GM23338 (cell line): ENCODE results near the gene AIMP2. TPM values are rescaled to one million over a fixed set of nuclear protein-coding genes. Genes with fewer than 3 reads are reported as not detected.

Experiments
- ATAC-seq: fragments of 200-7000 bp; cut with Tn5 transposase; 3 replicates; pipeline ENCODE4 v1.9.1; 2020
- DNase-seq: peaks from one replicate; pipeline ENCODE4 v3.0.0-alpha.2; 2015; ENCODE audit warnings: low spot score
- H2AFZ ChIP-seq: fragments of 200-600 bp; sonication (generic); 2 replicates; pipeline ENCODE4 v1.8.0; 2016; ENCODE audit warnings: antibody characterized with exemption, mild to moderate bottlenecking, moderate library complexity
- H3F3A ChIP-seq: fragments of 200-600 bp; sonication (generic); replicated peaks from 2 replicates; pipeline ENCODE4 v1.8.0; 2017; ENCODE audit warnings: antibody characterized with exemption, mixed run types, low read depth
- H3K27ac ChIP-seq: fragments of 200-600 bp; sonication (generic); 2 replicates; pipeline ENCODE4 v1.6.1; 2016; ENCODE audit warnings: low read depth
- H3K27me3 ChIP-seq: fragments of 200-600 bp; sonication (generic); 2 replicates; pipeline ENCODE4 v1.8.0; 2016; ENCODE audit warnings: mild to moderate bottlenecking, mixed run types, moderate library complexity; ENCODE audit not compliant: insufficient read depth
- H3K36me3 ChIP-seq: fragments of 200-600 bp; sonication (generic); 2 replicates; pipeline ENCODE4 v1.8.0; 2016; ENCODE audit warnings: mild to moderate bottlenecking; ENCODE audit not compliant: insufficient read depth
- H3K4me1 ChIP-seq: fragments of 200-600 bp; sonication (generic); 2 replicates; pipeline ENCODE4 v1.8.0; 2016; ENCODE audit warnings: mild to moderate bottlenecking, moderate library complexity; ENCODE audit not compliant: insufficient read depth
- H3K4me2 ChIP-seq: fragments of 200-600 bp; sonication (generic); 2 replicates; pipeline ENCODE4 v1.7.1; 2017; ENCODE audit warnings: mixed run types
- H3K4me3 ChIP-seq: fragments of 200-600 bp; sonication (generic); 2 replicates; pipeline ENCODE4 v1.6.1; 2016; ENCODE audit warnings: mixed run types
- H3K79me2 ChIP-seq: fragments of 200-600 bp; sonication (generic); replicated peaks from 2 replicates; pipeline ENCODE4 v1.8.0; 2017; ENCODE audit warnings: mild to moderate bottlenecking; ENCODE audit not compliant: insufficient read depth
- H3K9me2 ChIP-seq: fragments of 200-600 bp; sonication (generic); 2 replicates; pipeline ENCODE4 v1.8.0; 2017; ENCODE audit not compliant: insufficient read depth
- H4K20me1 ChIP-seq: fragments of 200-600 bp; sonication (generic); replicated peaks from 2 replicates; pipeline ENCODE4 v1.8.0; 2017; ENCODE audit warnings: mild to moderate bottlenecking; ENCODE audit not compliant: insufficient read depth
- H3K27ac Mint-ChIP-seq: 2 replicates; pipeline ENCODE4 v1.8.0; 2020; ENCODE audit warnings: inconsistent platforms, mild to moderate bottlenecking, moderate library complexity, mixed read lengths
- H3K27me3 Mint-ChIP-seq: 3 replicates; pipeline ENCODE4 v1.8.0; 2022; ENCODE audit warnings: low read depth, mild to moderate bottlenecking, moderate library complexity, mixed read lengths, inconsistent platforms; ENCODE audit not compliant: insufficient read depth, poor library complexity
- H3K36me3 Mint-ChIP-seq: 3 replicates; pipeline ENCODE4 v1.8.0; 2021; ENCODE audit warnings: low read depth, mild to moderate bottlenecking, inconsistent platforms, moderate library complexity, mixed read lengths
- H3K4me1 Mint-ChIP-seq: 3 replicates; pipeline ENCODE4 v1.8.0; 2020; ENCODE audit warnings: mild to moderate bottlenecking, inconsistent platforms, mixed read lengths
- H3K4me3 Mint-ChIP-seq: 3 replicates; pipeline ENCODE4 v1.8.0; 2021; ENCODE audit warnings: moderate library complexity, mild to moderate bottlenecking, inconsistent platforms, mixed read lengths
- H3K9me3 Mint-ChIP-seq: 3 replicates; pipeline ENCODE4 v1.8.0; 2020; ENCODE audit warnings: moderate library complexity, mild to moderate bottlenecking, inconsistent platforms, mixed read lengths
- CREB1 ChIP-seq: fragments of 250-450 bp; sonication (Bioruptor Pico); IDR thresholded peaks from 2 replicates; pipeline ENCODE4 v1.5.0; 2020; ENCODE audit warnings: low read depth, mild to moderate bottlenecking, moderate library complexity
- CTCF ChIP-seq, 2 experiments: fragments of 200-600 bp in 1 of 2; sonication (generic) in 1 of 2; conservative IDR thresholded peaks; 2 replicates each; pipeline versions ENCODE4 v1.5.1 to v1.6.1; 2016 to 2017; ENCODE audit warnings: antibody characterized with exemption in 2 of 2, low read depth in 2 of 2, mild to moderate bottlenecking in 2 of 2, moderate library complexity in 1 of 2
- ETS1 ChIP-seq: IDR thresholded peaks from 2 replicates; pipeline ENCODE4 v1.6.1; 2016; ENCODE audit warnings: antibody characterized with exemption
- EZH2 ChIP-seq: fragments of 200-600 bp; sonication (generic); IDR thresholded peaks from one replicate; pipeline ENCODE4 v1.8.0; 2017; ENCODE audit warnings: antibody characterized with exemption, mild to moderate bottlenecking, low read depth; ENCODE audit not compliant: unreplicated experiment
- EZH2phosphoT487 ChIP-seq: fragments of 200-600 bp; sonication (generic); IDR thresholded peaks from one replicate; pipeline ENCODE4 v1.8.1; 2018; ENCODE audit warnings: antibody characterized with exemption; ENCODE audit not compliant: unreplicated experiment
- JUNB ChIP-seq: IDR thresholded peaks from one replicate; pipeline ENCODE4 v1.6.1; 2016; ENCODE audit warnings: antibody characterized with exemption; ENCODE audit not compliant: unreplicated experiment
- NANOG ChIP-seq: IDR thresholded peaks from 2 replicates; pipeline ENCODE4 v1.6.1; 2016; ENCODE audit warnings: antibody characterized with exemption, borderline replicate concordance
- POLR2AphosphoS5 ChIP-seq: IDR thresholded peaks from 2 replicates; pipeline ENCODE4 v1.6.1; 2016; ENCODE audit warnings: antibody characterized with exemption, low read depth
- REST ChIP-seq: IDR thresholded peaks from one replicate; pipeline ENCODE4 v1.6.1; 2018; ENCODE audit warnings: antibody characterized with exemption; ENCODE audit not compliant: unreplicated experiment
- STAT1 ChIP-seq: IDR thresholded peaks from one replicate; pipeline ENCODE4 v1.6.1; 2016; ENCODE audit warnings: antibody characterized with exemption; ENCODE audit not compliant: unreplicated experiment
- ZNF114 ChIP-seq: fragments of 250-450 bp; sonication (Bioruptor Pico); IDR thresholded peaks from 2 replicates; pipeline ENCODE4 v1.5.0; 2020; ENCODE audit warnings: mild to moderate bottlenecking, moderate library complexity
- ZNF331 ChIP-seq: fragments of 250-450 bp; sonication (Bioruptor Pico); IDR thresholded peaks from 2 replicates; pipeline ENCODE4 v1.5.0; 2020; ENCODE audit warnings: low read depth, mild to moderate bottlenecking, moderate library complexity
- ZNF462 ChIP-seq: fragments of 250-450 bp; sonication (Bioruptor Pico); IDR thresholded peaks from 2 replicates; pipeline ENCODE4 v1.5.0; 2020; ENCODE audit warnings: mild to moderate bottlenecking, moderate library complexity
- polyA plus RNA-seq: library from polyadenylated mRNA; unstranded; fragments of >200 nt; fragmentation: Nextera tagmentation; extraction: Ambion mirVana; gene quantifications from 2 replicates; pipeline ENCODE4 v1.2.1, GENCODE V29; 2016
- total RNA-seq: library from RNA; depleted of rRNA; stranded (reverse); fragments of >200 nt; shearing (Covaris generic); gene quantifications from 2 replicates; pipeline ENCODE4 v1.2.3, GENCODE V29; 2014

Gene AIMP2
- total and polyA plus RNA-seq, 2 experiments from 2014 or later = 86.6 to 113 TPM

- Histone ChIP-seq H3K27ac (no peak overlapping the region), H4K20me1 (peaks cover 35% of the 10 kb centered on the region), H3F3A (no peaks in the 10 kb centered on the region), H2AFZ (no peak overlapping the region), H3K4me2 (no peak overlapping the region), H3K4me3 (no peak overlapping the region), H3K79me2 (peaks cover 72% of the 10 kb centered on the region), H3K36me3 (peaks cover 25% of the 10 kb centered on the region), H3K4me1 (peaks cover 11% of the 10 kb centered on the region; the same call in 1 of the 2 replicates), H3K27me3 (no peaks in the 10 kb centered on the region), H3K9me2 (no peaks in the 10 kb centered on the region)
- Mint-ChIP-seq H3K27ac (peak overlapping the region; percentile 34; the same call in 1 of the 2 replicates), H3K4me1 (peaks cover 18% of the 10 kb centered on the region), H3K27me3 (peaks cover 5% of the 10 kb centered on the region), H3K9me3 (no peaks in the 10 kb centered on the region; the same call in 2 of the 3 replicates), H3K36me3 (peaks cover 70% of the 10 kb centered on the region), H3K4me3 (no peak overlapping the region; the same call in 2 of the 3 replicates)
- TF ChIP-seq ZNF114 (CRISPR knock-in tag) = no peak
- no peak for TF ChIP-seq REST
- no peak for TF ChIP-seq EZH2phosphoT487
- no peak for TF ChIP-seq ZNF462 (CRISPR knock-in tag)
- TF ChIP-seq NANOG = no peak
- no peak for TF ChIP-seq STAT1
- TF ChIP-seq JUNB = no peak
- TF ChIP-seq ETS1 = no peak
- TF ChIP-seq ZNF331 (CRISPR knock-in tag) = no peak
- no peak for TF ChIP-seq EZH2
- no peak for TF ChIP-seq POLR2AphosphoS5
- no peak for TF ChIP-seq CTCF (conservative IDR thresholded peaks at IDR 0.05; ENCODE audit: low read depth in 2 of 2)
- no peak for TF ChIP-seq CREB1
- no peak for DNase-seq
- ATAC-seq = no peak
Measured at GRCh38 chr7:6012355-6013104, 3.5 kb downstream of the AIMP2 start.
